ENCODE data around the gene FRMD3. TPM values are rescaled to one million over a fixed set of nuclear protein-coding genes. Genes with fewer than 3 reads are reported as not detected.

The FRMD3 gene
- total RNA-seq, 1 experiment from 2014 or later = 1.4 TPM

- H3K27me3 Mint-ChIP-seq (ENCODE audit: low read depth) = no peaks in the 10 kb centered on the region
- peaks cover 45% of the 10 kb centered on the region for H3K4me1 Mint-ChIP-seq
- no peak overlapping the region for H3K4me3 Mint-ChIP-seq
- no peak for TF ChIP-seq SOX15 (CRISPR knock-in tag; IDR thresholded peaks at IDR 0.05)
- no peak for TF ChIP-seq CTCF (IDR thresholded peaks at IDR 0.05)
- TF ChIP-seq ELF4 (CRISPR knock-in tag; IDR thresholded peaks at IDR 0.05; ENCODE audit: low read depth) = no peak
- no peak for TF ChIP-seq ZNF423 (CRISPR knock-in tag; IDR thresholded peaks at IDR 0.05)
- no peak for TF ChIP-seq TCF7 (CRISPR knock-in tag; IDR thresholded peaks at IDR 0.05; ENCODE audit: low read depth)
- TF ChIP-seq ARID4B (CRISPR knock-in tag; IDR thresholded peaks at IDR 0.05; ENCODE audit: borderline replicate concordance) = no peak
- no peak for TF ChIP-seq SP1 (CRISPR knock-in tag; conservative IDR thresholded peaks at IDR 0.05)
- TF ChIP-seq SMAD3 (CRISPR knock-in tag; IDR thresholded peaks at IDR 0.05; ENCODE audit: borderline replicate concordance) = no peak
- TF ChIP-seq ZNF396 (CRISPR knock-in tag; IDR thresholded peaks at IDR 0.05; ENCODE audit: borderline replicate concordance) = no peak
- TF ChIP-seq ZBTB43 (CRISPR knock-in tag; IDR thresholded peaks at IDR 0.05) = no peak
- TF ChIP-seq RELA (CRISPR knock-in tag; IDR thresholded peaks at IDR 0.05; ENCODE audit: borderline replicate concordance) = no peak
- TF ChIP-seq EMX1 (CRISPR knock-in tag; IDR thresholded peaks at IDR 0.05) = no peak
- TF ChIP-seq E2F5 (CRISPR knock-in tag; IDR thresholded peaks at IDR 0.05) = no peak
- H3K27ac Mint-ChIP-seq = no peak overlapping the region
- DNase-seq (ENCODE audit: low spot score) (no peak), ATAC-seq (no peak)
- H3K36me3 Mint-ChIP-seq = no peaks in the 10 kb centered on the region
- POLR2A ChIA-PET = no interaction called here
- CTCF ChIA-PET = no interaction called here
- H3K9me3 Mint-ChIP-seq = peaks cover 10% of the 10 kb centered on the region
Observed at GRCh38 chr9:83471241-83471640, 67.0 kb downstream of the FRMD3 start.

GRCh38 chr9:83469722-83470121 lies 68.5 kb downstream of the FRMD3 start:
- H3K4me1 Mint-ChIP-seq = peaks cover 52% of the 10 kb centered on the region
- ChIA-PET POLR2A (no interaction called here), CTCF (interaction anchor here (0.5 to 4.0 kb wide), 4 partner anchors 40 to 136 kb away, joined by 3 to 15 read pairs (median 5); no protein-coding TSS in a partner anchor)
- H3K36me3 Mint-ChIP-seq = no peaks in the 10 kb centered on the region
- H3K27me3 Mint-ChIP-seq (ENCODE audit: low read depth) = no peaks in the 10 kb centered on the region
- no peak overlapping the region for H3K27ac Mint-ChIP-seq
- no peak overlapping the region for H3K4me3 Mint-ChIP-seq
- TF ChIP-seq NR2C2 (CRISPR knock-in tag; IDR thresholded peaks at IDR 0.05) (no peak), GABPB1 (CRISPR knock-in tag; IDR thresholded peaks at IDR 0.05) (no peak), TEAD1 (CRISPR knock-in tag; IDR thresholded peaks at IDR 0.05) (no peak), E2F1 (CRISPR knock-in tag; IDR thresholded peaks at IDR 0.05) (no peak), TP53 (CRISPR knock-in tag; IDR thresholded peaks at IDR 0.05) (no peak), EMX1 (CRISPR knock-in tag; IDR thresholded peaks at IDR 0.05) (no peak), USF1 (CRISPR knock-in tag; IDR thresholded peaks at IDR 0.05) (no peak), RELA (CRISPR knock-in tag; IDR thresholded peaks at IDR 0.05; ENCODE audit: borderline replicate concordance) (no peak), KAT7 (CRISPR knock-in tag; IDR thresholded peaks at IDR 0.05; ENCODE audit: borderline replicate concordance) (no peak), CREB1 (CRISPR knock-in tag; IDR thresholded peaks at IDR 0.05) (no peak), ELF4 (CRISPR knock-in tag; IDR thresholded peaks at IDR 0.05; ENCODE audit: low read depth) (no peak), SP1 (CRISPR knock-in tag; conservative IDR thresholded peaks at IDR 0.05) (no peak), CBFB (CRISPR knock-in tag; IDR thresholded peaks at IDR 0.05; ENCODE audit: low read depth) (no peak), NR3C1 (CRISPR knock-in tag; conservative IDR thresholded peaks at IDR 0.05; ENCODE audit: low read depth) (no peak), ZNF425 (CRISPR knock-in tag; conservative IDR thresholded peaks at IDR 0.05) (no peak)
- no peak for DNase-seq (ENCODE audit: low spot score)
- peaks cover 1% of the 10 kb centered on the region; the same call in 1 of the 2 replicates for H3K9me3 Mint-ChIP-seq
- ATAC-seq = peak; percentile 15; the same call in 1 of the 2 replicates

Data from WTC11 (cell line).